ENCODE measurements around the gene GABARAP.

Gene GABARAP

DNA sequence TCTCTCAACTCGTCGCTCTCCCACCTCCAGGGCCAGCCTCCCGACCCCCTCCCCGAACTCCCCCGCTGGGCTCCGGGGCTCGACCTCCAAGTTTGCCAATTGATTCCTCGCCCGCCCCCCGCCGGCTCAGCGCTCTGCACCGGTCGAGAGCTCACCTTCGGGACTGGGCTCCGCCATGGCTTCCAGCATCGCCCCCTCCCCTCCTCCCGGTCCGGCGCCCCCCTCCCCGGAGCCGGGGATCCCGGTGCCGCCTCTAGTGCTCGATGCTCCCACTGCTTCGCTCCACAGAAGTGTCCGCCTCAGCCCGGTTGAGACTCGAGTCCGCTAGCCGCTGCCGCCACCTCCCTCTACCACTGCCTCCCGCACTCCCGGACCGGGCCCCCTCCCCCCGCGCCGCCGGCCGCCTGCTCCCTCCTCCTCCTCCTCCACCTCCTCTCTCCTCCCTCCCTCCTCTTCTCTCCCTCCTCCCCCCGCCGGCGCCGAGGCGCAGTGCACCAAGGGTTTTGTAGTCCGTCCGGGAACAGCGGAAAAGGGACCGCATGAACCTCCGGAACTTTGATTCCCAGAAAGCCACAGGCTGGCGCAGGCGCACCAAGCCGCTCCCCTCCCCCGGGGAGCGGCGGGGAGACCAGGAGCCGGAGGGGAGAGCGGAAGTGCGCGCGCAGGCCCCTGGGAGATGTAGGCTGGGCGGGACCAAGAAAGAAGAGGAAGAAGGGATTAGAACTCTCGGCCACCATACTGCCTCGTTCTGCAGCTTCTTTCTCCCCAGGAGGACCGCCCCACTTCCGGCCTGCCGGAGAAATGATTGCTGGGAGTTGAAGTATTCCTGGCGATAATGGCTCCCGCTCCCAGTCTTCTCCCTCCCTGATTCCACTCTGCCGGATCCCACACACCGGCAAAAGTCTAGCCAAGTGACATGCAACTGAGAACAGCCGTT lies 2.9 kb downstream of the GABARAP start, which contains the start of gene PHF23:
Gene PHF23, minus strand, starts transcription at position 367 of the 937 bp plus-strand sequence. Its CDS starts 178 bp downstream, at position 189.
- DNase-seq = peak; percentile 98

DNA sequence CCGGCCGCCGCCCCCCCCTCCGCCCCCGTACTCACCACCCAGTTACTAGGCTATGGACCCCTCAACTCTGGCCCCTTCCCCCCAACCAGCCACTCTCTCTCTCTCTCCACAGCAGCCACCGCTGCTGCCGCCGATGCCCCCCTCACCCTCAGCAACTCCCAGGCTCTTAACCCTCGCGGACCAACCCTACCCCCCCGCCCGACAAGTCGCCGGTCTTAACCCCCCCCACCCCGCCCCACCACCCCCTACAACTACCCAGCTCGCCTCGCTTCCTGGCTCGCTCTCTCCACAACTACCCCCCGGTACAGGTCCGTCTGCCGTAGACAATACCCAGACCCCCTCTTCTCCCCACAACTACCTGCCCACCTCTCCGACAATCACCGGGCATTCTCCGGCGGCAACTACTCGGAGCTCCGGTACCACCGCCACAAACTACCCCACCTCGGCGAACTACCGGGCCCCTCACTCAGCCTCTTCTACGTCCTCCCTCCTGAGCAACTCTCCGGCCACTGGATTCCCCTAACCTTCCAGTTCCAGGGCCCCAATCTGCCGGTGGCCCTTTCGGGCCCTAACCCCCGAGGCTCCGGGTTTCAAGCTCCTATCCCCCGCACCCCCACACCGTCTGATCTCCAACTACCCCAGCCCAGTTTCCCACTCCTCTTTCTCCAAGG lies 3.7 kb downstream of the GABARAP start:
- DNase-seq = no peak

DNA sequence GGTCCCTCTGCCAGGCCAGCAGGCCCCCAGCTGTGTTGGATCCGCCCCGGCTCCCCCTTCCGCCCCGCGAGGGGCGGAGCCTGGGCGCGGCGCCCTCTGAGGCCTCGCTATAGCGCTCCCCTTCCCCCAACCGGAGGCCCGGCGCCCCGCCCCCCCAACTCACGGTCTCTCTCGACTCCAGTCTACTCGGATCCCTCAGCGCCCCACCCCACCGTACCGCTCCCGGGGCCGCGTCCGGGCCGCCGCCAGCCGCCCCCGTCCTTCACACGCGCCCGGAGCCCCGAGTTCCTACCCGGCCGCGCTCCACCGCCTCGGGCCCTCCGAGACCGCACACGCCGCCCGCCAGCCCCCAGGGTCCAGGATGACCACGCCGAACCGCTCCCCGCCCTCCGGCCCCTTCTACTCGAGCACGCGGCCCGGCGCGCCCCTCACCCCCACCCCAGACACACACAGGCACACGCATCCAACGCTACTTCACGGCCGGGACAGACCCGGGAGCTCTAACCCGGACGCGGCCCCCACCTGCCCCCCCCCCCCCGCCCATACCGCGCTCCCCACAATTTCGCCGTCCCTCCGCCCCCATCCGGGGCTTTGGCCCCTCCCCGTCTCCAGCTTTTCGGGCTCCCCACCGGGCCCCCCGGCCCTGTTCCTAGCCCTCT lies 4.4 kb downstream of the GABARAP start:
- DNase-seq = no peak

DNA sequence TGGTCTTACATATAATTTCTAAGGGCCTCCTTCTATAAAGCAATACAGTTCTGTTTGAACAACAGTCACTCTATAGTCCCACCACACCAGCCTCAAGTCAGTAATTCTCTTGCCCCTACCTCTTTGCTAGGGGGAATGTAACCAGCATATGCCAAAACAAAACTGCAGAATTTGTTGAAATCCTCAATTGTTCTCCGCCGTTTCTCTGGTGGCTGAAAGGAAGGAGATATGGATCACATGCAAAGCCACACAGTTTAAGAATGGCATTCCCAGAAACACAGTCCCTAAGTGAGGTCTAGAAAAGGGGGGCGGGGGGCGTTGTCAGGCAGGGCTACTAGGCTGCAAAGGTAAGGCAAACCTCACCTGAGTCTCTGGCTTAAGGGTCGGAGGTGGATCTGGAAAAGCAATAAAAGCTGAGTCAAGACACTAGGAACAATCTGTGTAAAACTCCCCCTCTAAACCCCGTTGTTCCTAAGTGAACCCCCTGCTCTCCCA lies 4.9 kb downstream of the GABARAP start:
- no peak for DNase-seq

DNA sequence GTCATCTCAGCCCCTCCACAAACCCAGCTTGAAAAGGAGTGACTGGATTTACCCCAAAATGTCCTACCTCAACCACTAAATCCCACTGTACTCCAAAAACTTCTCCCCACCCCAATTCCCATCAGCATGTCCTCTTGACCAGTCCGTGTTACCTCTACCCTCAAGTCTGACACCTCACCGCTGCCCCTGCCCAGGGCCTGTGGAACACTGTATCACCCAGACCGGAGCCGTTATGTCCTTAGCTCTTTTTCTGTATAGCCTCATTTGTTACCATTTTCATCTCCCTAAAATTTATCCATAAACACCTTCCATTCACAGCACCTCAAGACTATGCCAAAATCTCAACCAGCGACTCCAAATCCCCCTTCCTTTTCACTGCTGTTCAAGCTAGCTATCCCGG lies 5.4 kb downstream of the GABARAP start:
- DNase-seq = no peak

DNA sequence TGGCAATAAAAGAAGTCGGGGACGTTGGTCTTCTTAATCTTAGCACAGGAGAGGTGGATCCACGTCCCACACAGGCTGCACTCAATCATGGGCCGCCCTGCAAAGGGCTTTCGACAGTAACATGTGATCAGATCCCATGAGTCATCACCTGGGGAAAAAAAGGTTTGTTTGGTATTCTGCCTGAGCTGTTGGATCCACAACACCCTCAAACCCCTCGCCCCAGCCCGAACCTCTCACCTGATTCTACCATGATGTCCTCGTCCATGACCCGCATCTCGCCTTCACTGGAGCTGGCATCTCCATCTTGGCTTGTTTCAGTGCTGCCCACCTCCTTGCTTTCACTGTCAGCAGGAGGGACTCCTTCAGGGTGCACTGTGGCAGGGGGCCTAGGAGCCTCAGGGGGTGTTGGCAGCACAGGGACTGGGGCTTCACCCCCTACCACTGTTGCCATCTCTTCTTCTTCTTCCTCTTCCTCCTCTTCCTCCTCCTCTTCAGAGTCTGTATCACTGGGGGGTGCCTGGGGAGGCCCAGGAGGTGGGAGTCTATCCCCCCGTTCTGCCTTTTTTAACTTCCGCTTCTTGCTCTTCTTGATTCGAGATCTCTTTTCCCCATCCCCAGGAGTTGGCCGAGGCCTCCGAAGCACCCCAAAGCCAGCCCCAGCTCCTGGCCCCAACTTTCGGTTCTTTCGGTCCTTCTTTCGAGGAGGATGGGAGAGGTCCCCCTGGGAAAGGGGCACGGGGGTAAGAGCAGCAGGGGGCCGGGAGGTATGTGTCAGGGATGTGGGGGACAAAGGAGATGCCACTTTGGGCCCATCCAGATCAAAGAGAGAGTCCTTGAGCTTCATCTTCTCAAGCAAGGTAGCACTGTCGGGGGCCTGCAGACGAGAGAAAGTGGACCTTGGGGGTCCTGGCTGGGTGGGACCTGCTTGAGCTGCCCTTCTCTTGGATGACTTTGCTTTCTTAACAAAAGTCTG lies 6.3 kb downstream of the GABARAP start:
- DNase-seq = no peak

DNA sequence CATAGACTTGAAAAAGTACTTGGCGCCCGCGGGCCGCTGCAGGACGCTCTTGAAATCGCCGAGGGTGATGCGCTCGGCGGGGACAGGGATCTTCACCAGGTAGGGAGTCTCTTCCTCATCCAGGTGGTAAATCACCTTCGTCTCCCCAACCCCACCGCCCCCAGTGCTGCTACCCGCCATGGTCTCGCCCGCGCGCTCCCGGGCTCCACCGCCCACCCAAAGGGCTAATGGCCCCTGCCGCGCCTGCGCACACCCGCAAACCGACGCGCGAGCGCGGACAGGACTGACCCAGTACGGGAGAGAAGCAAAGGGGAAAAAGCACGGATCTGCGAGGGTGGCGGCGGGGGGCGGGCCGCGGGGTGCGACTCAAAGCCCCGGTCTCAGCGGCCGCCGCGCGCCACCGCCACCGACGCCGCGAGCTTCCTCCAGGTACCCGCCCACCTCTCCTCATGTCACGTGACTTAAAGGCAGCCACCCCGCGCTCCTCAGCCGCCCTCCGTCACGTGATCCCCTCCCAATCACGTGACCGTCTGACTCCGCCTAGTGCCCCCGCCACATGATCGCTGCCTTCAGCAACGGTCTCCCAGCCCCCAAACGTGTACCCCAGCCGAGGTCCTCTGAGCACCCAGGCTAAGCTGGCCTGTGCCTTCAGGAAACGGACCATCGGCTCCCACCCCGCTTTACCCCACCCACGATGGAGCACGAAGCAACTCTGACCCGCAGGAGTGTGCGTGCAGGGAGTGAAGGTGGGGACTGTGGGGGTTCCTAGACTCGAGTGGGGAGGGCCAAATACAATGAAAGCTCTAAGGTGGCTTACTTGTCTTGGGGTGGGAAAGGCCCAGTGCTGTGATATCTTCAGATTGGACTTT lies 7.9 kb downstream of the GABARAP start, which contains the start of gene DVL2:
Gene DVL2, minus strand, starts transcription at position 435 of the 869 bp plus-strand sequence. Its CDS starts 255 bp downstream, at position 180.
- DNase-seq = peak; percentile 86

DNA sequence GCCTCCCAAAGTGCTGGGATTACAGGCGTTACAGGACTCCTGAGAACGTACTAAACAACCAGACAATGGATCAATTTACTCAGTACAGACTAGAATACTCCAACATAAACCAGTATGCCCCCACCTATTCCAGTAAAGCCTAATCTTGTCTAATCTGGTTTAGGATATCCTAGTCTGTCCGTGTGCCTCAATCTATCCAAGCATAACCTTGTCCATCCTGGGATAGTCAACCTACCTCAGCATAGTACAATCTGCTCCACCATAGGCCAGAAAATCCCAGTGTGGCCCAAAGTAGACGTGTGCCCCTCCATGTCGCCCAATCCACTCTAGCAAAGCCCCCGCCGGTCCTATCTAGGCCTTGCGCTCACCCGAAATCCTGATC lies 8.6 kb downstream of the GABARAP start:
- no peak for DNase-seq

DNA sequence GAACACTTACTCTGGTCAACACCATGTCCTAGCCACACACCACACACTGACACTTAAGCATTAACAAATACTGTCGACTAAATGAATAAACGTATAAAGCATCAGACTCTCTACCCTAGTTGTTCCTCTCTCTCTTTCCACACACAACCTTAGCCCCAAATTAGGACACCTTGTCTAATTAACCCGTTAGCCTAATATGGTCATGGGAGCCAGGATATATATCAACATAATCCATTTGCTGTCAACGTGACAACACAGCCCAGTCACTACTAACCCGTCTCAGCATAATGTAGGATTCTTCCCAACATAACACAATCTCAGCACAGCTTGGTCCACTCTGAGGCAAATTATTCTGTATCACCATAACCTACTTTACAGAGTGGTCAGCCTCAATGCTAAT lies 10.1 kb downstream of the GABARAP start:
- no peak for DNase-seq

DNA sequence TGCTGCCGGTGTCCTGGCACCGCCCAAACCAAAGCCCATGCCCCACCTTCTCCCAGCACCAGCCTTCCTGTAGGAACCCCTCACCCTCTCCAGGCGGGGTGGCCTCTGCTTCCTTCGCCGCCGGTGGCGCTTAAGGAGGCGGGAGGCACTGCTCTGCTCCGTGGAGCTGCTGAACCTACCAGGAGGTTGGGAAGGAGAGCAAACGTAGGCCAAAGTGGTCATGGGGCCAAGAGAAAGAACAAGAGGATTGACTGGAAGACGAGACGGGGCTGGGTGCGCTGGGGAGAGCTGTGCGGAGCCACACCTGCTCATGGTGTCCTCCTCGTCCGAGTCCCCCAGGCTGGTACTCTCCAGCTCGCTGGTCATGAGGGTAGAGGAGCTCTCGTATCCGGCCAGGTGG lies 12.7 kb downstream of the GABARAP start:
- no peak for DNase-seq

DNA sequence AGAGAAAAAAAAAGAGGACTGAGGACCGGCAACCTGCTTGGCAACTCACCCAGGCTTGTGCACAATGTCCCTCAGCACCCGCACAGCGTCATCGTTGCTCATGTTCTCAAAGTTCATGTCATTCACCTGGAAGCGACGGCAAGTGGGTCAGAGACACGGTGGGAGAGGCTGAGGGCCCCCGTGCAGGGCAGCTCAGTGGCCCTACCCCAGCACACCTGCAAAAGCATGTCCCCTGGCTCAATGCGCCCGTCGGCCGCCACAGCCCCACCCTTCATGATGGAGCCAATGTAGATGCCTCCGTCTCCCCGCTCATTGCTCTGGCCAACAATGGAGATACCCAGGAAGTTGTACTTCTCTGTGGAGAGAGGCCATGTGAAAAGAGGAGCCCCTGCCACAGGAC lies 13.3 kb downstream of the GABARAP start:
- no peak for DNase-seq

DNA sequence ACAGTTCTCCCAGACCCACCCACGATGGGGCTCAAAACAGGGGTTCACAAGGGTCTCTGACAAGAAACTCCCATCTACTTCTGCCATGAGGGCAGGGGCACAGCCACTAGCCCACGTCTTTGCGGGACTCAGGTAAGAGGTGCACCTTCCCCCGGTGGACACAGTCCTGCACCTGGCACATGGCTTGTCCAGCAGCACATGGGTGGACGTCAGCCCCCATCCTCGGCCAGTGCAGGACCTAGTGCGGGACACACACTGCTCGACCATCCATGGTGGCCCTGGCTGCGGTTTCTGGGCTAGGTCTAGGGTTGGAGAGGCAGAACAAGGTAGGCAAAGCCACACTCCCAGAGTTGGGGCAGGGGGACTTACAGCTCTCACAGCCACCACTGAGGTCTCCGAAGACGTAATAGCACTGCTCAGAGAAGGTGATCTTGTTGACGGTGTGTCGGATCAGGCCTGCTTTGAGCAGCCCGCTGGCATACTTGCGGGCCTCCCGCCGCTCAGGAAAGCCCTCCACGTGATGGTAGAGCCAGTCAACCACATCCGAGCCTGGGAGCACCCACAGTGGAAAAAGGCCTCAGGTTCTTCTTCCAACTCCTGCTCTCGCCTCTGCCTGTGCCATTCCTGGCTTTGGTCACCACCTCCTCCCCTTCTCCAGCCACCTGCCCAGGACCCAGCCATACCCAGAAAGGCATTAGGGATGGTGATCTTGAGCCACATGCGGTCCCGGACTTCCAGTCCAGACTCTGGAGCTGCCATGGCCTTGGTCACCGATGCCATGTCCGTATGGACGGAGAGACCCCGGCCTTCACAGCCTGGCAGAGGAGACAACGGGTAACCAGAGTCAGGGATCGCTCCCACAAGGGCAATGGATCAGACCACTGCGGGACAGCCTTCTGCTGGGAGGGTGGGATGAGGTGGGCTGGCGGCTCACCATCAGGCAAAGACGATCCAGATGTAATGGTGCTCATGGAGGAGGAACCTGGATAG lies 15.2 kb downstream of the GABARAP start:
- DNase-seq = no peak

DNA sequence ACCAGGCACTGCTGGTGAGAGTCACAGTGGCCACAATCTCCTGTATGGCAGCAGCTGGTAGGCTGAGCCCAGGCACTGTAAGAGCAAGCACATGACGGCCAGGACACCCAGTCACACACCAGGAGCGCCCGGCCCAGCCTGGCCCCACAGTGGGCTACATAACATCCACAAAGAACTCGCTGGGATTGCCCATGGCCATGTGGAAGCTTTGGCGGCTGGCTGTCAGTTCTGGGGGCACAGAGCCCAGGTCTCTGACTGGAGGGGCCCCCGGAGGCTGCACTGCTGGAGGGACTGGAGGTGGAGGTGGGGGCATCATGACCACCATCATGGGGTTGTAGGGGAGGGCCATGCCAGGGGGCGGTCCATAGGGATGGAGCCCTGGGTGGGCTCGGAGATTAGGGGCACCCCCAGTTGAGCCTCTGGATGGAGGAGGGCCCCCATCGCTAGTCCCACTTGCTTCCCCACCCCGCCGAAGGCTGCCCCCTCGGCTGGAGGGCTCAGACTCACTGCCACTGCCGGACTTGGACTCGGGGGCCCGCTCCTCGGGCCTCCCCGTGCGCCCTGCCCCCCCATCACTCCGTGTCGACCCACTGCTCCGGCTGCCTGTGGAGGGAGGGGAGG lies 16.4 kb downstream of the GABARAP start:
- no peak for DNase-seq

DNA sequence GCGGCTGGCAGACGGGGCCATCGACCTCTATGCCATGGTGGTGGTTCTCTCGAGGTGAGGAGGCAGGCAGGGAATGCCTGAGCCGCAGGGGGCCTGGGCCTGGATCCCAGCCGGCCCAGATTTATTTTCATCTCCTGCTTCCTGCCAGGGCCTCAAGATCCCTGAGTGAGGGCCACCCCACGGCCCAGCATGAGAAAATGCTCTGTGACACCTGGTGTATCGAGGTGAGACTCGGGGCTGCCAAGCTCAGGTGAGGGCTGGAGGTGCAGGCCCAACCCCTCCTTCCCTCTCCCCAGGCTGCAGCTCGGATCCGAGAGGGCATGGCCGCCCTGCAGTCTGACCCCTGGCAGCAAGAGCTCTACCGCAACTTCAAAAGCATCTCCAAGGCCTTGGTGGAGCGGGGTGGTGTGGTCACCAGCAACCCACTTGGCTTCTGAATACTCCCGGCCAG lies 17.6 kb downstream of the GABARAP start:
- DNase-seq = no peak

DNA sequence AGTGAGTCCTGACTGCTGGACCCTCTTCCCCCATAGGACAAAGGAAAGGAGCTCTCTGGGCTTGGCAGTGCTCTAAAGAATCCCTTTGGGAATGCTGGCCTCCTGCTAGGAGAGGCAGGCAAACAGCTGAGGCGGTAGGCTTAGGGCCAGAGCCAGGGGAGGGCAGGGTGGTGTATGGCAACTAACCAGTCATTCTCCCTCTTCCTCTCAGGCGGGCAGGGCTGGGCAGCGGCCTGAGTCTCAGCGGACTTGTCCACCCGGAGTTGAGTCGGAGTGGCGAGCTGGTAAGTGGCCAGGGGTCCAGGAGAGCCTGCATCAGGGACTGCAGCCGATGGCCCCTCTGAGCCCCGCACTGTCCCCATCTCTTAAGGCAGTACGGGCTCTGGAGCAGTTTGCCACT lies 18.1 kb downstream of the GABARAP start:
- DNase-seq = no peak

DNA sequence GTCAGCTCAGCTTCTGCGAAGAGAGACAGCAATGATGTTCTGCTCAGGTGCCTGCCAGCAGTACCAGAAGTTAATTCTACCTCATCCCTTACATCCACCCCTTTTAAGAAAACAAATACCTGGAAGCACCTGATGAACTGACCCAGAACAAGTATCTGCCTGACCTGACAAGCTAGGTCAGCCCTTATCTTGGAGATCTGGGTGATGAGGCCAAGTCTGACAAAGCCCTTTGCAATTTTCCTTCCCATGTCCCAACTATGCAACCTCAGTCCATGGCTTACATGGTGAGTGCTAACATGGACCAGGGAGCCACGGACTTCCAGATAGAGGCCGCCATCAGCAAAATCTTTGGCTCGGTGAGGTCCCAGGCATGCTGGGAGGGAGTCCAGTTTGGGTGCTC lies 18.9 kb downstream of the GABARAP start:
- DNase-seq = no peak

DNA sequence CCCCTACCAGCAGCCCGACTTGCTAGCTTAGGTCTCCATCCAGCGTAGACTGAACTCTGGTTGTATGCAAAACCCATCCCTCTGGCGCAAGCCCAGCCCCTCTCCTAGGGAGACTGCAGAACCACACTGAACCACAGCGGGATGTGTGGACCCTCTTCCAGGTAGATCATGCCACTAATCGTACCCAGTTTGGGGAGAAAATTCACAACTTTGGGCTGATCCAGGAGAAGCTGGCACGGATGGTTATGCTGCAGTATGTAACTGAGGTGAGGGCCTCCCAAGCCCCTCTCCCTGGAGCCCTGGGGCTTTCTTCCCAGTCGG lies 19.3 kb downstream of the GABARAP start:
- DNase-seq = no peak

DNA sequence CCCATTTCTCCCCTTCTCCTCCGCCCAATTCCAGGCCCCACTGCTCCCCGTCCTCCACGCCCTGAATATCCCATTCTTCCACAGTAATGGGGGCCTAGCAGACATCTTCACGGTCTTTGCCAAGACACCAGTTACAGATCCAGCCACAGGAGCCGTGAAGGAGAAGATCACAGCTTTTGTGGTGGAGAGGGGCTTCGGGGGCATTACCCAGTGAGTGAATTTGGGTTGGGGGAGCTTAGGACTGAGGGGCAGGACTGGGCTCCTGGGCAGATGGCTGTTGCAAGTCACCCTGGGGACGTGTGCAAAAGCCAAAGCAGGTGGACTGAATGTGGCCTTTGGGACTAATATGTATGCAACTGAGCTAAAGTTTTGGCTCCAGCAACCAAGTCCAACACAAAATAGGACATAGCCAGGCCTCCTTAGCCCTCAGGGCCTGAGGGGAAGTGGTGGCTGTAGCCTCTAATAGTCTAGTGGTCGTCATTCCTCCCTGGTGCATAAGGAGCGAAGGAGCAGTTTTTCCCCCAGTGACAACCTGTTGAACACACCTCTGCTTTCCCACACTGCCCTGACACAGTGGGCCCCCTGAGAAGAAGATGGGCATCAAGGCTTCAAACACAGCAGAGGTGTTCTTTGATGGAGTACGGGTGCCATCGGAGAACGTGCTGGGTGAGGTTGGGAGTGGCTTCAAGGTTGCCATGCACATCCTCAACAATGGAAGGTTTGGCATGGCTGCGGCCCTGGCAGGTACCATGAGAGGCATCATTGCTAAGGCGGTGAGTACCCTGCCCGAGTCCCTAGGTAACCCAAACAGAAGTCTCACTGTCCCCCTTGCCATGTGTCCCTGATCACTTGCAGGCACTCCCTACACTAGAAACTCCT lies 19.9 kb downstream of the GABARAP start:
- no peak for DNase-seq
